CD4-positive, alpha-beta T cell treated with Interleukin-10 for 1 hour (primary cell): Measurements from ENCODE around the gene PCYT1B.
A peak's percentile ranks its signal among the peaks of the same experiment; 100 is the strongest.
"Not testable (repeated sequence)": the region's sequence is repeated elsewhere in the genome, so short reads cannot be mapped to it uniquely, and the experiment has no call there.

Experiments
- DNase-seq: peaks from one replicate; pipeline ENCODE4 v3.0.0-alpha.2; 2020

PCYT1B gene

DNA sequence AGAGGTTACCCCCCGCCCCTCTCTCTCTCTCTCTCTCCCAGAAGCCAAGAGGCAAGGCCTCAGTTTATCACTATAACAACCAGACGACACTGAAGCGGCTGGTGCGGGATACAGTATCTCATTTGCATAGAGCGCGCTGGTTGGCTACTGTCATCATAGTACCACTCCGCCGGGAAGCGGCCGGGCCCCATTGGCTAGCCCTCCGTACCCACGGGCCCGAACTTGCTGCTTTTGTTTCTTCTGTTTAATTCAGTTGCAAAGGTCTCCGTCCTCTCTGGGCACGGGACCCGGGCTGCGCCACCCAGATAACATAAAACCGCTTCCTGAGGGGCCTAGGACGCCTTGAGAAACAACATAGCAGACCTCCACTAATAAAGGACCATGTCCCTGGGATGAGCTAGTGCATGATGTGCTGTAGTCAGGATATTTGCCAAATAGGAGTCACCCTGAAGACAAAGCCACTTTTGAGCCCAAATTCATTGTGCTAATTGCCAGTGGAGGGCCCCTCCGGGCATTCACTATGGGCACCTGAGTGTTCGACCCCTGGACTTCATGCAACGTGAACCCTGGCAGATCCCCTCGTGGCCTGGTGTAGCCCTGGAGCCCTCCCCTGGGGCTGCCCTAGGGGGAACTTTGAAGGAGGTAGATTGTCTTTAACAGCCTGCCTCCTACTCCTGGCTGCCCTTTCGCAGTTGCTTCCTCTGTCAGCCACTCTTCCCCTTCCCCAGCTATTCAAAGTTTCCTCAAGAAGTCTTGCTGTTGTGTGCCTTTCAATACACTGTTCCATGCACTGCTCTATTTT is at the start of gene PCYT1B:
Gene PCYT1B, minus strand, starts transcription at position 91 of the 802 bp plus-strand sequence. CDS start 242 bp downstream, outside the sequence.
- DNase-seq, result peak; percentile 57

DNA sequence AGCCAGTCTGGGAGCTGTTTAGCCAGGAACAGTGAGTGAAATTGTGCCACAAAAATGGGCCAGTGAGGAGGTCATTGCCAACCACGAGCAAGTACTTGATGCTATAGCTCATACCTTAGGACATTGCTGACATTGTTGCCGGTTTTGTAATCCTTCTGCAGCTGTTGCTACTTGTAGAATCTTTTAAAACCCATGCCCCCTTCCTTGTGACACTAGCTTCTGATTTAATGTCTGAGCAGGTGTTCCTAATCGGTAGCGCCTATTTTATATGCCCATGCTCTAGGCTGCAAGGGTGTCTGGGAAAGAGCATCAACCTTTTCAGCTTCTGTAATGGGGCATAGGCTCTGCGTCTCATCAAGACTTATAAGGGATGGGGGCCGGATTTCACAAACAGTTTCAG is 49.1 kb upstream of the PCYT1B start:
- no peak for DNase-seq

DNA sequence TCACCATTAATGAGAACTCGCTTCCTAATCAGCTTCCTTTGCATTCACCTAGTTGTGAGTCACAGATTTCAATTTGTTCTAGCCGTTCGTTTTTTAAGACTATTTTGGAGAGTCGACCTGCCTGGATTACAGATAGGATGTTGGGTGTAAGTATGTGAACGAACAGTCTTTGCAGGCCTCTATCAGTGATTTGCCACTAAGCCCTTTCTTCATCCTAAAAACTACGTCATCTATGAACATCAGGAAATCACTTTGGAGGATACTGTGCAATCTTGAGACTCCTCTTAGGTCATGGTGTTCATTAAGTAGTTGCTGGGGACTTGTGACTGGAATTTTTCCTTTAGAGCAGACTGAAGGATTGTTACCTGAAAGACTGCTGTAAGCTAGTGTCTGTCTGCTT is 47.7 kb upstream of the PCYT1B start:
- DNase-seq, result no peak

DNA sequence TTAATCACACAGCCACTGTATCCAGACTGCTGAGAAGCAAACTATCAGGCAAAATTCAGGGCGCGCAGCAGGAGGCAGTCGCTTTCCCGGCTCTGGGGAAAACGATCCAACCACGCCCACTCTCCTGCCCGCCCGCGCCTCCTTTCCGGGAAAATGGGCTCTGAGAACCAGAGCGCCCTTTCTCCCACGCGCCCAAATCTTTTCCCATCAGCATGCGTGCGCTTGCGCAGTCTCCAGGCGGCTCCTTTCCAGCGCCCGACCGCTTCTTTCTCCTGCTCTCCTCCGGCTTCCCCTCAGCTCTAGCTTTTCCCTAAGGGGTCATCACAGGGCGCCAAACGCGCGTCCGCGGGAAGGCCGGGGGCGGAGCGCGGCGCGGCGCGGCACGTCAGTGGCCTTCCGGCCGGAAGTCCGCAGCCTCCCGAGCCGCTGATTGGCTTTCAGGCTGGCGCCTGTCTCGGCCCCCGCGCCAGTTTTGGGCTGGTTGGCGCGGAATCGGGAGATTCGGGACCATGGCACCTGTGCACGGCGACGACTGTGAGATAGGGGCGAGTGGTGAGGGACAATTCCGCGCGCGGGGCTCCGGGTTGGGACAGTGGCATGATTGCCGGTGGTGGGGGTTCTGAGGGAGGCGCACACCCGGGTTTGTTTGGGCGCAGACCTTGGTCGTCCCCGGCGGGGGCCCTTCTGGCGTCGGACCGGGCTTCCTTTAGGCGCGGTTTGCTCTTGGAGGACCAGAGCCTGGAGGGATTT is 46.5 kb upstream of the PCYT1B start, which contains the start of gene POLA1:
Gene POLA1, plus strand, starts transcription at position 466 of the 750 bp plus-strand sequence. Its CDS starts 44 bp downstream, at position 510.
- DNase-seq, result peak; percentile 69

DNA sequence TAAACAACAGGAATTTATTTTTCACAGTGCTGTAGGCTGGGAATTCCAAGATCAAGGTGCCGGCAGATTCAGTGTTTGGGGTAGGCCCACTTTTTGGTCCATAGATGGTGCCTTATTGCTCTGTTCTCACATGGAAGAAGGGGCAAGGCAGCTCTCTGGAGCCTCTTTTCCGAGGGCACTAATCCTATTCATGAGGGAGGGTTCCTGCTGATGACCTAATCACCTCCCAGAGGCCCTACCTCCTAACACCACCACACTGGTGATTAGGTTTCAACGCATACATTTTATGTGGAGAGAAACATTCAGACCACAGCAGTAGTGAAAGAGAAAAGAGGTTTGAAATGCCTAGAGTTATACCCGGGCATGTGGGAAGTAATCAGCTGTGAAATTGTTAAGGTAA is 45.2 kb upstream of the PCYT1B start:
- no peak for DNase-seq

DNA sequence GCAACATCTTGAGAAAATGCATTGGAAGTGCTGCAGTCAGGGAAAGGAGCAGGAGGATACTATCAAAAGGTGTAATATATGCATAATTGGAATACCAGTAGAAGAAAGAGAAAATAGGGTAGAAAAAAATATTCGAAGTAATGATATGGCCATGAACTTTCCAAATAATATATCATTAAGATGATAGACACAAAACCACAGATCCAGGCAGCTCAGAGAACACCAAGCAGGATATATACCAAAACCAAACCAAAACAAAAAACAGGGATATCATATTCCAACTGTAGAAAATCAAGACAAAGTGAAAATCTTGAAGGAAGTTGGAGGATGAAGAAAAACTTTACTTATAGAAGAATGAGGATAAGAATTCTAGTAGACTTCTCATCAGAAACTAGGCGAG is 36.9 kb upstream of the PCYT1B start:
- no peak for DNase-seq

DNA sequence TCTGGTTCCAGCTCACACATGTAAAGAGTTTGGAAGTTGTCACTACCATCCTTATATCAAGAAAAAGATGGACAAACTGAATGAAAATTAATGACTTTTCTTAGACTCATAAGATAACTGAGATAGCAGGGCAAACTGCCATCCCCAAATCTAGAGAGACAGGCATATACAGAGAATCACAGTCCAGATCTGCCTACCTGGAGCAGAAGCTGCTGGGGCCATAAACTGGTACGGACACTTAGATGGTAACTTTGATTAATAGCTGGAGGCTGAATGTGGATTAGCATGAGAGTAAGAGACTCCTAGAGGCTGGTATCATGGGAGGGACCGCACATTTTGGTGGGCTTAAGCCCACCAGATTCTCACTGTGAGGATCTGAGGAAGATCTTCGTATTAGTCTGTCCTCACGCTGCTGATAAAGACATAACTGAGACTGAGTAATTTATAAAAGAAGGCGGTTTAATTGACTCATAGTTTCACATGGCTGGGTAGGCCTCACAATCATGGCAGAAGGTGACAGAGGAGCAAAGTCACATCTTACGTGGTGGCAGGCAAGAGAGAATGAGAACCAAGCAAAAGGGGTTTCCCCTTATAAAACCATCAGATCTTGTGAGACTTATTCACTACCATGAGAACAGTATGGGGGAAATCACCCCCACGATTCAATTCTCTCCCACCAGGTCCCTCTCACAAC is 35.7 kb upstream of the PCYT1B start:
- no peak for DNase-seq

DNA sequence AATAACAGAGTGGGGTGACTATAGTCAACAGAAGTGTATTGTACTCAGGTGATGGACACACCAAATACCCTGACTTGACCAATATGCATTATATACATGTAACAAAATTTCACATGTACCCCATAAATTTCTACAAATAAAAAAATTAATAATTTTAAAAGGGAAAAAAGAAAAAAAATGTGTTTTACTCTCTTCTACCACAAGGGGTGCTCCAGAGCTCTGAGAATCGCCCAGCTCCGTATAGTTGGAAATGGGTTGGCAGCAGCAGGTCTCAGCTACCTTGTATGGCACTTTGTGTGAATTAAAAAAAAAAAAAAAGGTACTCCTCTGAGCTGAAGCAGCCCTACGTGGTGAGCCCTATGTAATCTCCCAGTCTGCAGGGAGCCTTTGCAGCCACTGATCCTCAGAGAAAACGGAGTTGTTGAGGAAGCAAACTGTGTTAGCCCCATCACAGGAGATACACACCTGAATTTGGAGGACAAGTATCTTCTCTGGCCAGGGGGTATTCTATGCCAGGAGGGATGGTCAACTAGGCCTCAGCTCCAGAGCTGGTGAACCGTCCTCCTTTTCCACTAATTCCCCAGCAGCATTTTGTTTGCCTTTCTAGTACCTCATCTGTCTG is 29.4 kb upstream of the PCYT1B start:
- DNase-seq, result peak; percentile 15

DNA sequence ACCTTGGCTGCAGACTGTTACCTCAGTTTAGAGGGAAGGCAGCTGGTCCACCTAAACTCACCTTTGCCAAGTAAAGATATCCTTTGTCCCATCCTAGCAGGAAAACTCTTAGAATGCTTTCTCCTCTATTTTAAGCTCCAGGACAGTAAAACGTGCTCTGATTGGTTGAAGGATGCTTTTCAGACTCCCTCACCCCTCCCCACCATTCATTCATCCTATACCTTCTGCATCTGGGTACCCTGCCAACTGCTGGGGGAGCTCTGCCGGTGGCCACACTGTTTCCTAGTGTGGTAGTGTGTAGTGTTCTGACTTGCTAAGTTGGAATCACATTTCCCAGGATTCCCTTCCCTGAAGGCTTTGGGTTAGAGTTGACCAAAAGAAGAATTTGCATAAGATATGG is 26.3 kb upstream of the PCYT1B start:
- no peak for DNase-seq

DNA sequence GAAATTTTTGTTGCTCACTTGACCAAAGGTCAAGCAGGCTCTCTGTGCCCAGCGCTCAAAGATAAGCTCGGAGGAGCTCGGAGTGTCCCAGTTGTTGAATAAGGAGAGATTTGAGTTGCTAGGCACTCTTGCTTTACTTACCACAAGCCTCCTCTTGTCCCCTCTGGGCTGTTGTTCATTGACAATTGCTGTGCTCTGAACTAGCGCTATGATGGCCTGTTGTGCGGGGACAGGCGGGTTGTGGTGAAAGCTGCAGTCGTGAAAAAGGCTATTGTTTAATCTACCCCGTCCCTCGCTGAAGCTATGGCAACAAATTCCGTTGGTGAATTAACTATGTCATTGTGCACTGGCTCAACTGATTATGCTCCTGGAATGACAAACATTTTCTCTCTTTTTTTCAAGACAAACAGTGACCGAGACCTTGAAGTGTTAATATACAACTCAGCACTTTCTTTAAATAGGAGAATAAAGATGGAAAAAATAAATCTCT is 25.6 kb upstream of the PCYT1B start:
- DNase-seq, result no peak

DNA sequence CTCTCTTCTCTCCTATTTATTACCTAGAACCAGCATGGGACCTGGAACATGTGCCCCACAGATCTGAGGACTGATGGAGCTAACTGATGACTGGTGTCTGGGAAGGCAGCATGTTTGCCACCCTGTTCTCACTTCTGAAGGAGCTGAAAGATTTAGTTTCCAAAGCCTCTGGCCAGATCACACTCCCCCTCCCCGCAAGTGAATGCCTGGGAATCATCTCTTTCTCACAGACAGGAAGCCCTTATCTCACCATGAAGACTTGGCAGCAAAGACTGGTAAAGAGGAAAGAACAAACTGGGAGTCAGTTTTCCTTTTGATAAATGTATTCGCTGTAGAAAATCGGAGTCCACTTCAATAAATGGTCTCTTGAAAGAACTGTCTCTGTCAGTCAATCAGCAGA is 21.0 kb upstream of the PCYT1B start:
- no peak for DNase-seq

DNA sequence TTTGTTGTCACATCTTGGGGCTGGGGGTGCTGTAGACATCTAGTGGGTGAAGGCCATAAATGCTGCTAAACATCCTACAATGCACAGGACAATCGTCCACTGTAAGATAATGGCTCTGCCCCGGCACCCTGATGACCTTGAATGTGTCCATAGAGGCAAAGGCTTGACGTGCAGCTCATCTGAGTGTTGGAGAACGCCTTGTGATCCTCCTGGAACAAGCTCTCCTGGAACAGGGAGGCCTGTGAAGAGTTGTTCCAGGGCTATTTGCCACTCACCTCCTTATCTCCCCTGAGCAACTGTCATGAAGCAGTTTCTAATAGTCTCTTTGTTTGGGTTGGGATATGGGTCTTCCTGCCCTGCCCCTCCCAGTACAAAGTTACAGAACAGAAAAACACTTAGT is 15.2 kb upstream of the PCYT1B start:
- DNase-seq, result no peak

DNA sequence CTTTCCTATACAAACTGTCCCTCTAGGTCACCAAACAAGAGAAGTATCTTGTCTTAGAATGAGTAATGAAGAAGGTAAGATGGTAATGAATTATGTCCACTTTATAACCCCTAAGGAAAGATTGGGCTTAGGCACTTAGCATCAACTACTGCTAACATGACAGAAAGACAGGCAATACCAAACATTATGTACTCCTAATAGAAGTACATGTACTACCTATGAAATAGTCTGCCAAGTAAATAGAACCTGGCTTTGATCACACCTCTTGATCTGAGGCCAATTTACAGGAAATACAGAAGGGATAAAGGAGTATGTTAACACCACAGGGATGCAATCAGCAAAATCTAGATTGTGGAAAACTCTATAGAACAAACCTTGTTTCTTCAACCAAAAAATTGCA is 14.1 kb upstream of the PCYT1B start:
- no peak for DNase-seq

DNA sequence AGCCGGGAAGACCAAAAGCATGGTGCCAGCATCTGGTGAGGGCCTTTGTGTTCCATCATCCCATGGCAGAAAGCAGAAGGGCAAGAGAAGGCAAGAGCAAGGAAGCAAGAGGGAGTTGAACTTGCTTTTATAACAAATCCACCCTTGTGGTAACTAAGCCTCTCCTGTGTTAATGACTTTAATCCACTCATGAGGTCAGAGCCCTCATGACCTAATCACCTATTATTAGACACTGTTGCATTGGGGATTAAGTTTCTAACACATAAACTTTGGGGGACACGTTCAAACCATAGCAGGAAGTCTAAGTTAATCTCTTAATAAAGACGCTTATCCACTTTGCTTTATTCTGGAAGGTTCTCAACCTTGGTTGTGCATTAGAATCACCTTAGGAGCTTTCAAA is 12.5 kb upstream of the PCYT1B start:
- DNase-seq, result no peak

DNA sequence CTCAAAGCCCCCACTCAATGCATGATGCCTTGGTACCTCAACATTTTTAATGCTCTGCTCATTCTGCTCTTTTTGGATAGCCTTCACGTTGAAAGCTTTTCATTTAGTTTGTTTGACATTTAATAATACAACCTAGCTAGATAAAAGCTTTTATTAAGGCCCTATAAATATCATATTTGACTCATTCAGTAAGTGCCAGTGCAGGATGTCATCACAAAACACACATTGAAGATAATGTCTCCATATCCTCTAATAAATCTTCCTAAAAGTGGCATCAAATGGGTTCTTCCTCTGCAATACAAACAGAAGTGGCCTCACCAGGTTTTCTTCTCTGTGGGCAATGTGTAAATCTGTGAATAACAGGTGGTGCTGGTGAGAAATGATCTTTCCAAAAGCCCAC is 12.0 kb upstream of the PCYT1B start:
- DNase-seq, result no peak

DNA sequence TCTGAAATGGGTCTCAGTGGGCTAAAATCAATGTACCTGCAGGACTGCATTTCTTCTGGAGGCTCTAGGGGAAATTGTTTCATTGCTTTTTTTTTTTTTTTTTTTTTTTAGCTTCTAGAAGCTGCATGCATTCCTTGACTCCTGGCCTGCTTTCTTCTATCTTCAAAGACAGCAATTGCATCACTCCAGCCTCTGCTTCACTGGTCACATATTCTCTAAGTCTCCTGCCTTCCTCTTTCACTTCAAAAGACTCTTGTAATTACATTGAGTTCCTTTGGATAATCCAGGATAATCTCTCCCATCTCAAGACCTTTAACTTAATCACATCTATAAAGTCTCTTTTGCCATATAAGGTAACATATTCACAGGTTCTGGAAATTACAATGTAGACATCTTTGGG is 11.3 kb upstream of the PCYT1B start:
- DNase-seq, result no peak

DNA sequence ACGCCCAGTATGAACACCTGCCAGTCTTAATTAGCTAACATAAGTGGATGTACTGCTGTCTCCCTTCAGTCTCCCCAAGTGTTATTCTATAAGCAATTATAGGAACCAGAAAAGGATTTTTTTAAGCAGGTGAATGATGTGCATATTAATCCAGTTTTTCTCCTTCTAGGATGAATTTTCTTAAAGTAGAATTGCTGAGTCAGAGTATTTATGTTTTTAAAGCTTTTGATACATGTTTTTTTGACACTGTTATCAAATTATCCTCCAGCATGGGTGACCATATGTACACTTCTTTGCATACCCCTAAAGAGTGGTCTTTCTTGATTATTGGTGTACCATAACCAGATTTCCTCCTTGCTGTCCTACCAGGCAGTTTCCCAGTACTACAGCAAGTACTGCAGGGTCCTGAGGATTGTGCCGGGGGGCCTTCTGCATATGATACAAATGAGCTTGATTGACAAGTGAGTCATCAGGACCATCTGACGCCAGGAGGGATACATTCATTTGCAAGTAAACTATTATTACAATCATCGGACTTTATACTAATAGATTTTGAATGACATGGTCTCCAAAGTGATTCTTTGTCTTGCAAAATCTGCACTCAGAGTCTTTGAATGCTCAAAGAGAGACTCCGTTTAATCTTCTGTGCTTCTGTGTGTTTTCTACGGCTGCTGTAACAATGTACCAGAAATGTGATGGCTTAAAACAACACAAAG is 10.7 kb upstream of the PCYT1B start:
- DNase-seq, result no peak

DNA sequence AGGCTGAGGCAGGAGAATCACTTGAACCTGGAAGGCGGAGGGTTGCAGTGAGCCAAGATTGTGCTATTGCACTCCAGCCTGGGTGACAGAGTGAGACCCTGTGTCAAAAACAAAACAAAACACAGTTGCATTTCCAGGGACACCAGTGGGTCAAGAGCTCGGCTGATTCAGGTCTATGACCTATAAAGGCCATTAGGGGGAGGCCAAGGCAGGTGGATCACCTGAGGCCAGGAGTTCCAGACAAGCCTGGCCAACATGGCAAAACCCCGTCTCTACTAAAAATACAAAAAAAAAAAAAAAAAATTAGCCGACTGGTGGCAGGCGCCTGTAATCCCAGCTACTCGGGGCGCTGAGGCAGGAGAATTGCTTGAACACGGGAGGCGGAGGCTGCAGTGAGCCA is 8.5 kb upstream of the PCYT1B start:
- not testable (repeated sequence) for DNase-seq

DNA sequence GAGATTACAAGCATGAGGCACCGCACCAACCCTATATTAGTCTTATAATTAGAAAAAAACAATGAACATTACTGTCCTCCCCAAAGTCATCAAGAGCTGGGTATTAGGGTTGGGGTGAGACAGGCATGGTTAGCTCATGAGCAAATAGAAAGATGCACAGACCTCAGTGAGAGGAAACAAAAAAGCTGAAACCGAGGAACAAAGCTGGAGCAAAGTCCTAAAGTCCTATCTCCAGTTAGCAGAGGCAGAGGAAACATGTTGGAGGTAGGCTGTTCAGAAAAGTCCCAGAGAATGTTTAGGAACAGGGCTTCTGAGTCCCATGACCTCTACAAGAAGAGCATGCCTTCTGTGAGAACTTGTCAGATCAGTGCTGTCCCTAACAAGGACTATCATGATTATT is 4.6 kb upstream of the PCYT1B start:
- DNase-seq, result no peak

DNA sequence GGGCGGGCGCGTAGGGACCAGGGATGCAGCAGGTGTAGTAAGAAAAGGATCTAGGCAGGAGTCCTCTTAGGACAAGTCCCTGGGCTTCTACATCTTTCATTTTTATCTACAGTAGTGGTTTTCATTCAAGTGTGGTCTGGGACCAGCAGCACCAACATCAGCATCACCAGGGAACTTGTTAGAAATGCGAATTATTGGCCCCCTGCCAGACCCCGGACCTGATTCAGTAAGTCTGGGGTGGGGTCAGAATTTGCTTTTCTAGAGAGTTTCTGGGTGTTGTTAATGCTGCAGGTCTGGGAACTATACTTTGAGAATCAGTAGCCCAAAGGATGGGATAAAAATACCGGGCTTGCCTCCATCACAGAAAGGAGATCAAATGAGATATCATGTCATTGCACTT is 1.3 kb upstream of the PCYT1B start:
- no peak for DNase-seq

DNA sequence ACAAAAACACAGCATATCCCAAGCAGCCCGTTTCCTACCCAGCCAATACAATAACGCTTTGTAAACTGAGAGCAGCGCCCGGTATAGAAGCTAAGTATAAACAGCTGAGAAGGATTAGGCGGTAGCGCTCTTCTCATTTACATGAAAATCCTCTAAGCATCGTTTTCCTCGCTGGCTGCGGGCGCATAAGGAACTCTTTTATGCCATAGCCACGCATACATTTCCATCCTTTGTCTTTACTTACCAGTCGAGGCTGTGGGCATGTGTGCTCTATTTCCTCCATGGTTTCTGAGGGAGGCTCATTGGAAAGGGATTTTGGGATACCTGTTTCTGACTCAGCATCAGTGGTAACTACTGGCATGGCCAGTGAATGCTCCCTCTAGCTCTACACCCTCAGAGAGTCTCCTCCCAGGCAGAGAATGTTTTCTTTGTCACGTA is 383 bp downstream of the PCYT1B start:
- DNase-seq, result no peak

DNA sequence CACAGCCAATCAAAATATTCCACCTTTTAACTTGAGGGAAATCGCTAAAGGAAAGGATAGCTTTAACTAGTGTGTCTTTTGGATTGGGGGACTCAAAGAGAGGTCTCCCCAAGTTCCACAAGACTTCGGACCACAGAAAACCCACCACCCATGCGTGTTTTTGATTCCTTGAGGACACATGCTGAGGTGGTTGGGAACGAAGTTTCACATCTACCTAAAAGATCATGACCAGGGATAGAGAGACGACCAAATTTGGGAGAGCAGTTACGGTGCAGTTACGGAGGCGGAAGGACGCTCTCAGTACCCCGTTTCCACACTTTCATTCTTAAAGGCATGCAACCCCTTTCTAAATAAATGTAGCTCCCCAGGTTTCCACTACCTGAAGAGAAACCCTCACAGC is 1.1 kb downstream of the PCYT1B start:
- no peak for DNase-seq
